IPS-15b (cell line): ENCODE data around the gene EIF1.

ENCODE experiments used
- H3K27me3 ChIP-seq: one replicate; pipeline ENCODE4 v1.6.1; 2013; ENCODE audit warnings: low read length; ENCODE audit not compliant: control insufficient read depth, insufficient read depth
- H3K36me3 ChIP-seq: one replicate; pipeline ENCODE4 v1.6.1; 2013; ENCODE audit warnings: low read length; ENCODE audit not compliant: control insufficient read depth, insufficient read depth
- H3K4me1 ChIP-seq: one replicate; pipeline ENCODE4 v1.6.1; 2013; ENCODE audit warnings: mild to moderate bottlenecking, low read length; ENCODE audit not compliant: control insufficient read depth, insufficient read depth
- H3K4me3 ChIP-seq: one replicate; pipeline ENCODE4 v1.5.1; 2013; ENCODE audit warnings: low read depth, low read length
- H3K9ac ChIP-seq: one replicate; pipeline ENCODE4 v1.6.1; 2013; ENCODE audit warnings: low read depth, mild to moderate bottlenecking, low read length
- H3K9me3 ChIP-seq: one replicate; pipeline ENCODE4 v1.6.1; 2013; ENCODE audit warnings: mild to moderate bottlenecking, low read length; ENCODE audit not compliant: control insufficient read depth, insufficient read depth

Gene EIF1

DNA sequence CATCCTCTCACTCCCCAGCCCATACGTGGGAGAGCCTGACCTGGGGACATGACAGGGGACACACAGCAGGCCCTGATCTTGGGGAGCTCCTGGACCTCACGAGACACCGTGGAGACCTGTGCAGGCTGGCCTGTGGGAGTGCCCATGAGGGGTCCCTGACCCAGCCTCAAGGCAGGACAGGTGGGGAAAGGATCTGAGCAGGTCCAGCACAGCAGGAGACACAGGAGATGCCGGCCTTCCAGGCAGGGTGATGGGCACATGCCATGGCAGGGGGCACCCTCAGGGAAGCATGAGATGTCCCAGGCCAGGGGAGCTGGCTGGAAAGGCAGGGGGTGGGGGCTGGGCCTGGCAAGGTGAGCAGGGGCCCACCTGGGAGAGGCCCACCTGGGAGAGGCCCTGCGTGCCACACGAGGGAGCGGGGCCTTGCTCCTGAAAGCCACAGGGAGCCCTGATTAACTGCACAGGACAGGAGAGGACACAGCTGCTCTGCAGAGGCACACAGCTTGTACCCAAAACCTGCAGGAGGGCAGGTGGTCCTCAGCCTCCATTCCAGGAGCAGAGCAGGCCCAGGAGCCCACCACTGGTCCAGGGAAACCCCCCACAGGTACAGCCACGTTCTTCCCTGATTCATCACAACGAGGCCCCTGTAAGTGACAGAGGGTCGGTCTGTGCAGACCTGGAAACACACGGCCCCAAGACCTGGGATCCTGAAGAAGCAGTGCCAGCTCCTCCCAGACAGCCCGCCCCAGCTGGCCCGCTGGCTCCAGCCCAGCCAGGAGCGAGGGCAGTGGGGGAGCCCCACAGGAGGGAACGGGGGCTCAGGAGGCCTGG is 37.7 kb upstream of the EIF1 start:
- Histone ChIP-seq H3K9ac (no peak overlapping the region), H3K4me3 (no peak overlapping the region)

GRCh38 chr17:41651625-41652460 is 36.8 kb upstream of the EIF1 start:
- no peaks in the 10 kb centered on the region for H3K27me3 ChIP-seq
- H3K9me3 ChIP-seq, result no peaks in the 10 kb centered on the region
- no peak overlapping the region for H3K4me3 ChIP-seq
- no peaks in the 10 kb centered on the region for H3K4me1 ChIP-seq
- no peak overlapping the region for H3K9ac ChIP-seq
- H3K36me3 ChIP-seq, result no peaks in the 10 kb centered on the region

More for the DNA sequence above, 37.7 kb upstream of the EIF1 start:
- H3K9me3 ChIP-seq, result no peaks in the 10 kb centered on the region
- H3K4me1 ChIP-seq, result no peaks in the 10 kb centered on the region
- no peaks in the 10 kb centered on the region for H3K36me3 ChIP-seq
- no peaks in the 10 kb centered on the region for H3K27me3 ChIP-seq

DNA sequence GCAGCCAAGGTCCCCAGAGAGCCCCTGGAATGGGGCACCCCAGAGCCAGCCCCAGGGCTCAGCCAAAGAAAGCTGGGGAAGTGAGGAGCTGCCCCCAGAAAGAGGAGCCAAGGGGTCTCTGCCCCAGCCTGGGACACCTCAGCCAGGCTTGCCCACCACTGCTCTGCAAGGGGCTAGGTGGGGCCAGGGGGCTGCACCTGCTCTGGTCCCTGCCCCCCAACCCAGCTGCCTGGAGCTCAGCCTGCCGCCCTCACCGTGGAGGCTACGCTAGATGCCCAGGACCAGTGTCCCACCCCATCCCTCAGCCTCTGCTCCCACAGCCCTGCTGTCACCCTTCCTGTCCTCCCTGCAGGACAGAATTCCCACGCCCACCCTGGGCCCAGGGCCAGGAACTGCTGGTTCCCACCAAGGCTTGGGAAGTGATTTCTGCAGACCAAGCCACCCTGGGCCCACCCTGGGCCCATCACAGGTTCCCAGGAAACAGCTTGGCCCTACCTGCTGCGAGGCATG is 36.2 kb upstream of the EIF1 start:
- Histone ChIP-seq H3K27me3 (no peaks in the 10 kb centered on the region), H3K4me1 (no peaks in the 10 kb centered on the region), H3K36me3 (no peaks in the 10 kb centered on the region), H3K9me3 (no peaks in the 10 kb centered on the region), H3K9ac (no peak overlapping the region), H3K4me3 (no peak overlapping the region)

- Histone ChIP-seq H3K27me3 (no peaks in the 10 kb centered on the region), H3K4me1 (no peaks in the 10 kb centered on the region), H3K9me3 (no peaks in the 10 kb centered on the region), H3K36me3 (no peaks in the 10 kb centered on the region), H3K9ac (no peak overlapping the region), H3K4me3 (no peak overlapping the region)
These were observed 35.3 kb upstream of the EIF1 start for GRCh38 chr17:41653421-41653820.

GRCh38 chr17:41653892-41654677 is 34.6 kb upstream of the EIF1 start:
- Histone ChIP-seq H3K9me3 (no peaks in the 10 kb centered on the region), H3K27me3 (no peaks in the 10 kb centered on the region), H3K4me3 (no peak overlapping the region), H3K9ac (peak overlapping the region; percentile 54), H3K4me1 (no peaks in the 10 kb centered on the region), H3K36me3 (no peaks in the 10 kb centered on the region)

- H3K4me3 ChIP-seq, result no peak overlapping the region
- H3K4me1 ChIP-seq, result no peaks in the 10 kb centered on the region
- no peaks in the 10 kb centered on the region for H3K27me3 ChIP-seq
- no peaks in the 10 kb centered on the region for H3K9me3 ChIP-seq
- no peaks in the 10 kb centered on the region for H3K36me3 ChIP-seq
- peak overlapping the region; percentile 54 for H3K9ac ChIP-seq
These were observed 33.7 kb upstream of the EIF1 start for GRCh38 chr17:41654678-41655607.

DNA sequence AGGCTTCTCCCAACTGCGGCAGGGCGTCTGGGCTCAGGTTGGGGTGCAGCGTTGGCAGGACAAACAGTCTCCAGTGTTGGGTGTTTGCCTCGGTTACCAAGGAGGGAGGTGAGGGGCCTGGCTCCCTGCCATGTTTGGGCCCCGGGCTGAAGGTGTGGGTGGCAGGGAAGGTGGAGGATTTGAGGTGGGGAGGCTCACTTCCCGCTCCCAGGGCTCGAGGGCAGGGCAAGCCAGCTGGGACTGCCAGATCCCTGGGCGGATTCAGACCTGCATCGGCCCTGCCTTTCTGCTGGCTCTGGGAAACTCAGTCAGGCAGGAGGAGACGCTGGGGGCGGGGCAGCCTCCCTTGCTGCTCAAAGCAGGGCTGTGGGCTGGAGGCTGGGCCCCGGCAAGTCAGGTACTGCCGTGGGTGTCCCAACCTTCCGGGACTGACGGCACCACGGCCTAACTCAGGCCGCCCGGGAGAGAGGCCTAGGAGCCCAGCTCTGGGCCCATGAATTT is 33.0 kb upstream of the EIF1 start:
- Histone ChIP-seq H3K9me3 (no peaks in the 10 kb centered on the region), H3K36me3 (no peaks in the 10 kb centered on the region), H3K4me3 (no peak overlapping the region), H3K9ac (peak overlapping the region; percentile 47), H3K27me3 (no peaks in the 10 kb centered on the region), H3K4me1 (no peaks in the 10 kb centered on the region)

GRCh38 chr17:41656249-41657023 is 32.2 kb upstream of the EIF1 start:
- Histone ChIP-seq H3K36me3 (no peaks in the 10 kb centered on the region), H3K9ac (no peak overlapping the region), H3K27me3 (no peaks in the 10 kb centered on the region), H3K4me1 (no peaks in the 10 kb centered on the region), H3K4me3 (no peak overlapping the region), H3K9me3 (no peaks in the 10 kb centered on the region)

- Histone ChIP-seq H3K36me3 (no peaks in the 10 kb centered on the region), H3K4me3 (no peak overlapping the region), H3K9ac (no peak overlapping the region), H3K27me3 (no peaks in the 10 kb centered on the region), H3K4me1 (no peaks in the 10 kb centered on the region), H3K9me3 (no peaks in the 10 kb centered on the region)
These were observed 31.4 kb upstream of the EIF1 start for GRCh38 chr17:41657176-41657754.

DNA sequence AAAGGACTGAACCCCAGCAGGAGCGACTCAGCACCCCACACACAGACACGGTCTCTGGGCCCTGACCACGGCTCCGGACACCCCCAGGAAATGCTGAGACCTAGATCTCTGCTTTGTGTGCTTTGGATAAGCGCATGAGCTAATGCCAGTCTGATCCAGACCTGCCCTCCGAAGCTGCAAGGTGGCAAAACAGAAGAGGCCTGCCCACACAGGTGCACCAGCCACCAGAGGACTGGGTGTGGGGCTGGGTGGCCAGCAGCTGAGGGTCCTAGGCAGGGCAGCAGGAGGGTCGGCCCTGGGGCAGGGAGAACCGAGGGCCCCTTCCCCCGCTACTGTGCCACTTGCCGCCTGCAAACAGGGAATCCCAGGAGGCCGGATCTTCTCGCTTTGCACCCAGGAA is 30.7 kb upstream of the EIF1 start:
- H3K9ac ChIP-seq, result no peak overlapping the region

More for the DNA sequence above, 30.7 kb upstream of the EIF1 start:
- H3K27me3 ChIP-seq, result no peaks in the 10 kb centered on the region
- no peaks in the 10 kb centered on the region for H3K36me3 ChIP-seq
- H3K9me3 ChIP-seq, result no peaks in the 10 kb centered on the region
- no peaks in the 10 kb centered on the region for H3K4me1 ChIP-seq
- H3K4me3 ChIP-seq, result no peak overlapping the region
